KMS-11 (cell line): ENCODE measurements around the gene NT5DC4.

Source experiments
- H2AFZ ChIP-seq: fragments of 200-600 bp; sonication (generic); 2 replicates; pipeline ENCODE4 v1.6.1; 2016; ENCODE audit warnings: antibody characterized with exemption, mixed run types, low read depth
- H3K27ac ChIP-seq: fragments of 200-600 bp; sonication (generic); 2 replicates; pipeline ENCODE4 v1.6.1; 2016; ENCODE audit warnings: mild to moderate bottlenecking, mixed run types
- H3K27me3 ChIP-seq: fragments of 200-600 bp; sonication (generic); 2 replicates; pipeline ENCODE4 v1.6.1; 2017; ENCODE audit warnings: mild to moderate bottlenecking, low read depth, mixed run types, moderate library complexity; ENCODE audit not compliant: insufficient read depth
- H3K36me3 ChIP-seq: fragments of 200-600 bp; sonication (generic); 2 replicates; pipeline ENCODE4 v1.6.1; 2017; ENCODE audit warnings: mild to moderate bottlenecking, mixed run types; ENCODE audit not compliant: insufficient read depth
- H3K4me1 ChIP-seq: fragments of 200-600 bp; sonication (generic); 2 replicates; pipeline ENCODE4 v1.6.1; 2016; ENCODE audit warnings: mild to moderate bottlenecking, low read depth, mixed run types; ENCODE audit not compliant: poor library complexity, severe bottlenecking
- H3K4me2 ChIP-seq: fragments of 200-600 bp; sonication (generic); 2 replicates; pipeline ENCODE4 v1.7.0; 2016; ENCODE audit warnings: mild to moderate bottlenecking, mixed run types
- H3K4me3 ChIP-seq: fragments of 200-600 bp; sonication (generic); IDR thresholded peaks from 2 replicates; pipeline ENCODE4 v1.6.1; 2017; ENCODE audit warnings: low read depth, low read length, mixed read lengths; ENCODE audit not compliant: insufficient read depth
- H3K79me2 ChIP-seq: fragments of 200-600 bp; sonication (generic); 2 replicates; pipeline ENCODE4 v1.6.1; 2016; ENCODE audit warnings: low read depth, mixed run types; ENCODE audit not compliant: insufficient read depth
- H3K9ac ChIP-seq: fragments of 200-600 bp; sonication (generic); 2 replicates; pipeline ENCODE4 v1.6.1; 2016; ENCODE audit warnings: mild to moderate bottlenecking, mixed run types
- H4K20me1 ChIP-seq: fragments of 200-600 bp; sonication (generic); 2 replicates; pipeline ENCODE4 v1.6.1; 2016; ENCODE audit warnings: mild to moderate bottlenecking, mixed run types; ENCODE audit not compliant: insufficient read depth
- CTCF ChIP-seq: fragments of 200-600 bp; sonication (generic); conservative IDR thresholded peaks from 2 replicates; pipeline ENCODE4 v1.6.1; 2017; ENCODE audit warnings: low read depth, mild to moderate bottlenecking, antibody characterized with exemption, low read length, moderate library complexity, mixed read lengths

NT5DC4 gene

GRCh38 chr2:112733456-112733855, 12.6 kb downstream of the NT5DC4 start:
- TF ChIP-seq CTCF = no peak
- H3K4me2 ChIP-seq = no peak overlapping the region
- H3K27me3 ChIP-seq = no peaks in the 10 kb centered on the region
- no peak overlapping the region for H2AFZ ChIP-seq
- H3K4me1 ChIP-seq = no peaks in the 10 kb centered on the region
- H3K4me3 ChIP-seq = no peak overlapping the region
- no peaks in the 10 kb centered on the region for H3K79me2 ChIP-seq
- H3K36me3 ChIP-seq = no peaks in the 10 kb centered on the region
- H4K20me1 ChIP-seq = no peaks in the 10 kb centered on the region
- no peak overlapping the region for H3K27ac ChIP-seq
- H3K9ac ChIP-seq = no peak overlapping the region

GRCh38 chr2:112733871-112734270, 13.1 kb downstream of the NT5DC4 start:
- Histone ChIP-seq H3K9ac (no peak overlapping the region), H3K4me2 (no peak overlapping the region), H3K4me1 (no peaks in the 10 kb centered on the region), H3K4me3 (no peak overlapping the region), H2AFZ (no peak overlapping the region), H3K27ac (no peak overlapping the region), H3K36me3 (no peaks in the 10 kb centered on the region), H4K20me1 (no peaks in the 10 kb centered on the region), H3K27me3 (no peaks in the 10 kb centered on the region), H3K79me2 (no peaks in the 10 kb centered on the region)
- no peak for TF ChIP-seq CTCF

- H3K36me3 ChIP-seq = no peaks in the 10 kb centered on the region
These were observed 16.9 kb downstream of the NT5DC4 start for GRCh38 chr2:112737542-112738232.

GRCh38 chr2:112740527-112740926, 19.7 kb downstream of the NT5DC4 start:
- Histone ChIP-seq H2AFZ (no peak overlapping the region), H3K4me3 (no peak overlapping the region), H3K4me2 (no peak overlapping the region), H3K27me3 (no peaks in the 10 kb centered on the region), H4K20me1 (no peaks in the 10 kb centered on the region), H3K79me2 (no peaks in the 10 kb centered on the region), H3K36me3 (no peaks in the 10 kb centered on the region), H3K27ac (no peak overlapping the region), H3K4me1 (no peaks in the 10 kb centered on the region), H3K9ac (no peak overlapping the region)
- no peak for TF ChIP-seq CTCF

More at GRCh38 chr2:112737542-112738232, 16.9 kb downstream of the NT5DC4 start:
- Histone ChIP-seq H3K27ac (no peak overlapping the region), H3K79me2 (no peaks in the 10 kb centered on the region), H3K27me3 (no peaks in the 10 kb centered on the region), H3K4me2 (no peak overlapping the region), H3K4me3 (no peak overlapping the region), H2AFZ (no peak overlapping the region), H3K9ac (no peak overlapping the region), H4K20me1 (no peaks in the 10 kb centered on the region), H3K4me1 (no peaks in the 10 kb centered on the region)
- no peak for TF ChIP-seq CTCF
